Measurements from ENCODE around the gene GRIK2.

The GRIK2 gene

DNA sequence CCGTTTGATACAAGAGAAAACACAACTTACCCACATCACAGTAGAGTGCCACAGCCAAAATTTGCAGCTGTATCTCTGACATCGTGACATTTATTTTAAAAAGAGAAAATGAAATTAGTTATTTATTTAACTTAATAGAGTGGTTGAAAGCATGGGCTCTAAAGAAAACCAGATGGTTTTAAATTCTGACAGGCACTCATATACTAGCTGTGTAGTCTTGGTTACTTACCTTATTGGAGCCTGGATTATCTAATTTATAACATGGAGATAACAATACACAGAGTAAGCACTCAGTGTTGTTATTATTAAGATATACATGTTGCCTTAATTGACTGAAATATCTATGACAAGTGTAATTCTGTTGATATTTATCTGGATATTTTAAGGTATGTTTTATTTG, 334.9 kb downstream of the GRIK2 start:
- no peak for DNase-seq

DNA sequence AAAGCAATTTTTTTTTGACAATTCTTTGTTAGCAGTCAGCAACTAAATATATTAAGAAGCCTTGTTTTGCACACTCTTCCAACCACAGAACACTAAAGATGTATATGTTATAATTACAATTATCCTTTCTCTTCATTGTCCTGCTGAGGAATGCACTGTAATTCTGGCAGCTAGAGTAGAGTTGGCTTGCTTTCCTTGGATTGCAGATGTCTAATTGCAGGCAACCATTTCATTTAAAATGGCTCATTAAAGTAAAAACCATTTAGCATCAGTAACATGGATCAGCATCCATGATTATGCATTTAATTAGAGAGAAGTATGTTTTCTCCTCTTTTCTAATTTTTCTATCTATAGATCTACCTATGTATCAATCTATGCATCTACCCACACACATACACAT, 335.4 kb downstream of the GRIK2 start:
- no peak for DNase-seq

DNA sequence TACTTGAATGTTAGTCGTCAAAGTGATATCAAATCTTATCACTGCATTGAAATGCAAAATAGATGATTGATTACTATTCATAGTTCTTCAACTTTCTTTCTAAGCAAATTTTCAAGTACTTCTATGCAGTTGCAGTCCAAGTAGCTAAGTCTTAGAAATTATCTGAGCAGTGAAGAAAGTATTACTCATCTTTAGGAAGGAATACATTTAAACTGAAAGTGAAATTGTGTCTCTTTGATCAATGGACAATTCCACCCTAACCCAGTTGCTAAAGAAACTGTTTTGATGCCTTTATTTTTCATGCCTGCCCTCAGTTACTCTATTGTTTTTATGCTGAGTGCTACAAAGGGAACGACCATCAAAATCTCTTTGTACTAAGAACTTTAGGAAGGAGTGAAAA, 337.4 kb downstream of the GRIK2 start:
- DNase-seq, result no peak

DNA sequence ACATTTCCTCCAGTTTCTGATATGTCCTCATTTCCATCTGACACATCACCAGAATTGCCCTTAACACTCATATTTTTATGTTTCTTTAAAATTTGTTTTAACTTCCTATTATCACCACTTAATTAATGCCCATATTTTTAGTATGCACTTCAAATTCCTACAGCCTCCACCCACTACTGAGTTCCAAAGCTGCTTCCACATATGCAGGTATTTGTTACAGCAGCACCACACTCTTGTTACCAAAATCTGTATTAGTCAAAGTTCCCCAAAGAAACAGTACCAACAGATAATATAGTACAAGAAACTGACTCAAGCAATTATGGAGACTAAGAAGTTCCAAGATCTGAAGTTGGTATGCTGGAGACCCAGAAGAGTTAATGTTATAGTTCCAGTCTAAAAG, 340.4 kb downstream of the GRIK2 start:
- no peak for DNase-seq

DNA sequence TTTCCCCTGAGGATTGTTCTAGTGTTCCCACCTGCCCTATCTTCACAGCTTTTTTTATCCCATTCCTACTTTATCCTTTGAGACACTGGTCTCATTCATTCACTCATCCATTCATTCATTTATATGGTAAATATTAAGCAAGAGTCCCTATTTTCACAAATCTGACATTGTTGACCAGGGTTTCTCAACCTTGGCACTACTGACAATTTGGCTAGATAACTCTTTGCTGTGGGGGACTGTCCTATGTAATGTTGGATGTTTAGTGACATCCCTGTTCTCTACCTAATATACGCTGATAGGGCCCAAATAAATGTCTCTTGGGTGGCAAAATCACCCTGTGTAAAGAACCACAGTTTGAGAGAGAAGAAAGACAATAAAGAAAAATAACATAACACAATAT, 345.0 kb downstream of the GRIK2 start:
- no peak for DNase-seq

DNA sequence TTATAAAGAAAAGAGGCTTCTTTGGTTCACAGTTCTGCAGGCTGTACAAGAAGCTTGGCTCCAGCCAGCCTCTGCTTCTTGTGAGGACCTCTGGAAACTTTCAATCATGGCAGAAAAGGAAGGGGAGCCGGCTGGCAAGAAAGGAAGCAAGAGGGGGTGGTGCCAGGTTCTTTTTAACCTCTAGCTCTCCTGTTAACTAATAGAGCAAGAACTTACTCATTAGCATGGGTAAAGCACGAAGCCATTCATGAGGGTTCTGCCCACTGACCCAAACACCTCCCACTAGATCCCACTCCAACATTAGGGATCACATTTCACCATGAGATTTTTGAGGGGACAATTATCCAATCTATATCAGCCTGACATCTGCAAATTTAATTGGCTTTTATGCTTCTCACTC, 347.1 kb downstream of the GRIK2 start:
- no peak for DNase-seq

DNA sequence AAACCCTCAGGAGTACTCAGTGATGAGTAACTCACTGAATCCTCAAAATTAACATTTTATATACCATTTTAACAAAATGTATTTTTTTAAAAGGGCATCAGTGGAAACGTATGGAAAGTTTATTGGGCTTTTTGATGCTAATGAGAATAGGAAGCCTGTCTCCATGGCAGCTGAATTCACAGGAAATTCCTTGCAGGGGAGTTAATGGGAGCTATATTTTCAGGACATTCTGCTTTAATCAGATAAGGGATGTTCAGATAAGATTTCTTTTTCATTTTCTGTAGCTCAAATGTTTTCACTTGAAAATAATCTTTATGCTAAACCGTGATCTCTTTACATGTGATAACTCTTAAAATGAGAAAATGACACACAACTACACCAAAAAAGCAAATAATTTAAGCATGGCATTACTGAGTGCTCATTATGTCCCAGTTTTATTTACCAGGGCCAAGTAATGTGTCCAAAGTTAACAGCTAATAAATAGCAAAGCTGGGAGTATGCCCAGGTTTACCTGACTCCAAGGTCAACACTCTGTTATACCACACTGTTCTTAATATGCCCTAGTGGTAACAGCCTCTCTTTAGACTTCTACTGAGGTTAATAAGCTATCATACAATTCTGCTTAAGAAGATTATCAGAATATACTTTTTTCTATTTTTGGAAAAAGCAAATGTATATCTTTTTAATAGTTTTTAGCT, 348.1 kb downstream of the GRIK2 start:
- DNase-seq, result no peak

DNA sequence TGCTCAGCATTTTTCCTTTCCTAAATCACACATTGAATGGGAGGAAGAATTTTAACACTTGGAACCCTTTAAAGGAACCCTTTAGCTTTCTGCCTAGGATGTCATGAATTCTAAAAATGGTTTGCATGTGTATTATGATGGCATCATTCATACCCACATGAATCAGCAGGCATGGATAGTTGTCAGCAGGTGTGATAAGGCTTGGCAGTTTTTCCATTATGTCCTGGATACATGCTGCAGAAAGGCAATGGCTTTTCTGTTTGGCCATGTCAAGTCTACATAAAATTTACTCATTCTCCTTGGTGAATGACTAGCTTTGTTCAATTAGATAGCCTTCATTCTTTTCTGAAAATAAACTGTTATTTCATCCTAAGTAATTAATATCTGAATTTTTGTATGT, 353.7 kb downstream of the GRIK2 start:
- no peak for DNase-seq

DNA sequence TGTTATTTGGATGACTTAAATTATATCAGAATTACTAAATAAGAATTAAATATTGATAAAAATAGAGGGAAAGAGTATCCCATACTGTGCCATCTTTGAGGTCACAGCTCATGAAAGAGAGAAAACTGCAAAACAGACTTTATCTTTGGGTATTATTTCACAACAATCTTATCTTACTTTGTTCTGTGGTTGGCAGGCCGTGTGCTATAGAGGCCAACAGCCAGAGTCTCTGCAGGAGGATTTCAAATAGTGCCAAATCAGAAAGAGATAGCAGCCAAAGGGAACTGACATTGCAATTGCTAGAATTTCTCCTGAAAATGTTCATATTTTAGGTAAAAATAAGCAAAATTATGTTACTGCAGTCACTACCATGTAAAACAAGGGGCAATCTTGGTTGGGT, 354.2 kb downstream of the GRIK2 start:
- DNase-seq, result no peak

DNA sequence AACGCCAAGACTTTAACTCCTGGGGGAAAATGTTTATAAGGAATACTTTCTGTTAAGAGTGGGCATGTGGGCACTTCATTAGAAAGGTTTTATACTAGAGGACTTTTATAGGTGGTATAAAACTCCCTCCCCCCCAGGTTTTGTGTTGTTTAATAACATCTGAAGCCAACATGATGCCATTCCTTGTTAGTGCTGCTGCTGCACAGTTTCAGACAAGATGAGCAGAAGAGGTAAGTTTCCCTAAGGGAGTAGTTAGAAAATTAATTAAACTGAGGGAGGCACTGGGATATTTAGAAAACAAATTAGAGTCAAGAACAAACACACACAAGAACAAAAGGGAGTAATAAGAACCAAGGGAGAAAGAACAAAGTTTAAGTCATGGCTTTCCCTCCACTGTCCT, 362.4 kb downstream of the GRIK2 start:
- DNase-seq, result no peak

DNA sequence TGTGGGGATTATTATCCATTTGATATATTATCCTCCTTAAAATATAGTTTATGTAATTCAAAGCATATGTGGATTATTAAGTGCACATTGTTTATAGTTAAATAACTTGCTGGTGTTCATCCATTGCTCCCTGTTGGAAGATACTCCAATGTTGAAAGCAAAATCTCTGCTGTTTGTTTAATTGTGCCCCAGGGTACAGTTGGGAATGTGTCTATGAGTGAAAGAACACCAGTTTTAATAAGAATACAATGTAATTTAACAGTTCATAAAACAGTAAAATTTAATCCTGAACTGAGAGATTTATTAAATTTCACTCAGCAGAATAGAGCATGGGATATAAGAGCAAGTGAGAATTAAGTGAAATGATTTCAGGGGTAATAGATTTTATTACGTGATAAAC, 364.9 kb downstream of the GRIK2 start:
- no peak for DNase-seq

DNA sequence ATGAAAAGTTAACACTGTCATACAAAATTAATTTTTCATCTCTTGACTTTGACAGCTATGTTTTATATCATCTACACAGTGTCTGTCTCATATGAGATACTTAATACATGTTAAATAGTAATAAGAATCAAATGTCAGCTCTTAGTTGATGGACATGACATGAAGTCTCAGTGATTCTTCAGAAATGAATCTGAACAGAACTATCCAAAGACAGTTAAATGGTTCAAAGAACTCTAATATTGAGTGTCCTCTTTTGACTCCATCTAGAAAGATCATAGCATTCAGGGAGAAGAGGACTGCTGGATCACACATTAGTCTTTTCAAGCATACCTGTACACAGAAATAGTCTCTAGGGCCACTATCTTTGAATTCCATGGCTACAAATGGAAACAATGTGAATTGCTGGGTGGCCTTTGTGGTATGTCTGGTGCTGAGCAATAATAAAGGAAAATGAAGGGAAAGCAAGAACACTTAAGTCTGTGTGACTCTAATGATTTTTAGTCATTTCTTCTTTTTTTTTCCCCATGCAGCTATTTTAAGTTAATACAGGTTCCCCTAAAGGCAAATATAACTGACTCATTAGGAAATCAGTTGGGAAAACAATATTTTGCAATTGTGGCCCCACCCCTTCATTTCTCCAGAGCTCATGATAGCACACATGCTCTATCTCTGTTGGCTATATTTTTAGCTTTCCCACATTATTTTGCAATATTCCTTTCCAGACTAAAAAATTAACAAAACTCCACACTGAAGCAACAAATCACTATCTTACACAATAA, 367.5 kb downstream of the GRIK2 start:
- DNase-seq, result no peak

DNA sequence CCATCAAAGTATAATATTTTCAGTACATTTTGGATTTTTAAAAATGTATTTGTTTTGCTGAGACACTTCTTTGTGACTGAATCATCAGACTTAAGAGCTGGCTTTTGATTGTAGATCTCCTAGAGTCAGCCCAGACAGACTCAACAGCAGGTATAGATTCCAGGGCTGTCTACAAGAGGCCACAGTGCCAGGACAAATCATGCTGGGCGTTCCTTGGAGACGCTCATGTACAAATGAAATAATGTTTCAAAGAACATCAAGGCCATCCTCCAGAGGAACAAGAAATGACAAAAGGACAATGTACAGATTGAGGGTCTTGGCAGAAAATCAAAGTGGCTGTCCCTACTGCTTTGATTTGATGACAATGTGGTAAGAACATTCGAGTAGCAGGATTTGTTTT, 369.3 kb downstream of the GRIK2 start:
- DNase-seq, result no peak

DNA sequence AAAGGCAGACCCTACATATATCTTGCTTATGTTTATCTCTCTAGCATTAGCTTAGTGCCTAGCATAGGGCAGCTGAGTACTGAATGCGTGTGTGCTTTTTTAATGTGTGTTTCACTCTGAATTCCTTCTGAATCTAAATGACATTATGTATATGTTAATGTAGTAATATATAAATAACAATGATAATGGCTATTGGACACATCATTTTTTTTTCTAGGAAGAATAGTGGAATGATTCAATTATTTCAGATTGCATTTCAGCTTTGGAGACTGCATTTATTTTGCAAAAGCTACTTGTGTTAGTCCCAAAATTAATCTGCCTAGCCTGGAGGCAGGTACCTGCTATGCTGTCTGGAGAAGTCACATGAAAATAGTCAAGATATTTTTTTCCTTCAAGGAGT, 371.8 kb downstream of the GRIK2 start:
- DNase-seq, result no peak

DNA sequence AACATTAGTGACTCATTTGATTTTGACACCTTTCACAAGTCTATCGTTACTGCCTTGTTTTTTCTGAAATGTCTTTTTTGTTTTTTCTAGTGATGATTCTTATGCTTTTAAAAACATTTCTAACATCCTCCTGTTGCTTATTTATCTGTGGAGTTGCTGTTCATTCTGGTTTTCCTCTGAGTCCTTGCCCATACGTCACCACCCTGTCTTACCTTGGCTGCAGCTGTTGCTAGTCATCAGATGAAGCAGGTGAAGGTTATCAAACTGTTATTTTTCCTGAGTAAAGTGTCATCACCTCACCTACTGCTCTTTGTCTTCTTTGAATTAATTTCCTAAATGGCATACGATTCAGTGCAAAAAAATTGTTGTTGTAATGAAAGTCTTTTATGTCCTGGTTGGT, 376.6 kb downstream of the GRIK2 start:
- no peak for DNase-seq

DNA sequence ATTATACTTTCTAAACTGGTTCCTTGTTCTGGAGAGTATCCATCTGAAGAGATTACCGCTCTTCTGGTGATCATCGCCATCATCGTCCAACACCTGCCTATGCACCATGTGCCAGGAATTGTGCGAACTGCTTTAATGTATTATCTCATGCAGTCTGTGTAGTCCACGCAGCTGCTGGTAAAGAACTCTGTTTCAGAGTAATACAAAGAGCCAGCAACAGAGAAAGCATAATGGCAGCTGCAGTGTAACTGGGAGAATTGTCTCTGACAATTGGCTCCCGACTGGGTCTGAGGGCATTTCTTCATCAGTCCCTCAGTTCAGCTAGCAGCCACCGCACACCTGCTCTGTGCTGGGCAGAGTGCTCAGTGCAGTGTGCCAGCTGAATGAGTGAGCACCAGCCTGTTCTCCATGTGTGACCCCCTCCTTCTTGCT, 383.4 kb downstream of the GRIK2 start:
- peak; percentile 37 for DNase-seq

DNA sequence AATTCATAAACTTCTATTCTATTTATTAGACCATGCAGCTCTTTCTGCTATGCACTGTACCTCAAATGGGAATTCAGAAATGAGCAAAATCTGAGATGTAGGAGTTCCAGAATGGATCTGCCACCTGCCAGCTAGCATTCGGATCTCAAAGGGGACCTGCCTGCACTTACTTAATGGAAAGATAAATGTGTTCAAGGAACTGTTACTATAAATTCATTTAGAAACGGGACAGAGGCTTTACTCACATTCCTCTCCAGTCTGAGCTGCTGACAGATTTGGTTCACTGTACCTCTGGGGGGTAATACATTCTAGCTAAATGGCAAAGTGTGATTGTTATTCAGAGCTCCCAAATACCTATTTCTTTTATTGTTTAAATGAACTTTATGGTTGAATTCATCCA, 384.1 kb downstream of the GRIK2 start:
- no peak for DNase-seq

DNA sequence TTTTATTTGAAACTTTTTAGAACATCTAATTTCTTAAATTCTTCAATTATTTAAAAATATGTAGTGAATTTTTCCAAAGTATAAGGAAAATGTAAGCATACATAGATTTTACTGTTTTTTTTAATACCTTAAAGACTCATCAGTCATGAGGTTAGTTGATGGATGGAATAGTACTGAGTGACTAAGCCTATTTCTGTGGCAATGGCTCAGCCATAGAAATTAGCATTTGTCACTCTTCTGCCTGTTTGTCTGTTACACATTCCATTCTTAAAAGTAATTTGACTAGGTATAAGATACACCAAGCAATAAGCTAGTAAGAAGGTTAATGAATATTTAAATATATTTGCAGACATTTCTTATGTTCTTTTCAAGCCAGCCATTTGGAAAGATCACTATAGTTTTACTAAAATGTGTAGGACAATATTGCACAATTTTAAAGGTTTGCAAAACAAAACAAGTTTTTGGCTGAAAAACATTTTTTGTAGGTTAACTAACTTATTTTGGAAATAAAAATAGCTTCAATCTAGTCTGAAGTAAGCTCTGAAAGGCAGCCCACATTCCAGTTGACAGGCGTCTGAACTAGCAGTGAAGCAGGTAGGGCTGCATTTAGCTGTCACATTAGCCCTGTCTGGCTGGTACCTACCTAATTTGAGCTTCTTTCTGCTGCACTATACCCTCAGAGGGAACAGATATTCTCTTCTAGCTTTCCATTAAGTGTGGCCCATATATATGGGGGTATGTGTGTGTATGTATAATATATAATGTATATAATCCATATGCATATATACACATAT, 385.7 kb downstream of the GRIK2 start:
- DNase-seq, result no peak

DNA sequence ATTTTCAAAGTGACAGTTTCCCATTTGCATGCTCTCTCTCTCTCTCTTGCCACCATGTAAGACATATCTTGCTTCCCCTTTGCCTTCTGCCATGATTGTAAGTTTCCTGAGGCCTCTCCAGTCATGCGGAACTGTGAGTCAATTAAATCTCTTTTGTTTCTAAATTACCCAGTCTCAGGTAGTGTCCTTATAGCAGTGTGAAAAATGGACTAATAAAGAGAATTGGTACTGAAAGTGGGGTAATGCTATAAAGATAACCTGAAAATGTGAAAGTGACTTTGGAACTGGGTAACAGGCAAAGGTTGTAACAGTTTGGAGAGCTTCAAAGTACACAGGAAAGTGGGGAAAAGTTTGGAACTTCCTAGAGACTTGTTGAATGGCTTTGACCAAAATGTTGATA, 389.8 kb downstream of the GRIK2 start:
- DNase-seq, result no peak

DNA sequence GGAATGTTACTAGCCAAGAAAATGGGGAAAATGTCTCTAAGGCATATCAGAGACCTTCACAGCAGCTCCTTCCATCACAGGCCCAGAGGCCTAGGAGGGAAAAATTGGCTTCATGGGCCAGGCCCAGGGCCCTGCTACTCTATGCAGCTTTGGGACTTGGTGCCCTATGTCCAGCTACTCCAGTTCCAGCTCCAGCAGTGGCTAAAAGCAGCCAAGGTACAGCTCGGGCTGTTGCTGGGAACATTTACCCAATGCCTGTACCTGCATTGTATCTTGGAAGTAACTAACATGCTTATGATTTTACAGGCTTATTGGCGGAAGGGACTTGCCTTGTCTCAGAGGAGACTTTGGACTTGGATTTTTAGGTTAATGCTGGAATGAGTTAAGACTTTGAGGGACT, 390.6 kb downstream of the GRIK2 start:
- no peak for DNase-seq

DNA sequence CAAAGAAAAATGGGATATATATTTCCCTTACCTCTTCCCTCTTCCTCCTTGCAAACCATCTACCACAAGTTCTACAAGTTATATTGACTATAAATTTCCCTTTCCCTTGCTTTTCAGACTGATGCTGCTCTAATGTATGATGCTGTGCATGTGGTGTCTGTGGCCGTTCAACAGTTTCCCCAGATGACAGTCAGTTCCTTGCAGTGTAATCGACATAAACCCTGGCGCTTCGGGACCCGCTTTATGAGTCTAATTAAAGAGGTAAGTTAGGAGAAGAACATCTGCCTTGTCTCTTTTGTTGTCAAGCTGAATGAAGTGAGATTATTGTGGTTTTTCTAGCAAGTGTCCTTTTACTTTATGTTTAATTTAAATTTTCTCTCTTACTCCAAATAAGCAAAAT, 406.0 kb downstream of the GRIK2 start:
- DNase-seq, result no peak

DNA sequence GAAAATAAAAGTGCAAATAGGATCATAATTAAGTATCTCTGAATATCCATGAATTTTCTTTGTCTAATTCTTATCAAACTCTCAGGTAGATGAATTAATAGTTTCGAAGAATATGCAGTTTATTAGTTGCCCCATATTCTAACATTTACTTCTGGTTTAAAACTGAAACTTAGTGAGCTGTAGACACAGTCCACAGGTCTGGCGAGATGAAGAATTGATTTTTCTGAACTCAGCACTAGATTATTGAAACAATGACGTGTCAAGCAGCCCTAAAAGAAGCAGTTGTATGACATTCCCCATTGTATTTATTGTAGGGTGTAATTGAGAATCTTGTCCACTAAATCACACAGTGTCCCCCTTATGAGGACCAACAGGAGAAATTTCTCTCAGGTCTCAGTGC, 407.1 kb downstream of the GRIK2 start:
- no peak for DNase-seq

DNA sequence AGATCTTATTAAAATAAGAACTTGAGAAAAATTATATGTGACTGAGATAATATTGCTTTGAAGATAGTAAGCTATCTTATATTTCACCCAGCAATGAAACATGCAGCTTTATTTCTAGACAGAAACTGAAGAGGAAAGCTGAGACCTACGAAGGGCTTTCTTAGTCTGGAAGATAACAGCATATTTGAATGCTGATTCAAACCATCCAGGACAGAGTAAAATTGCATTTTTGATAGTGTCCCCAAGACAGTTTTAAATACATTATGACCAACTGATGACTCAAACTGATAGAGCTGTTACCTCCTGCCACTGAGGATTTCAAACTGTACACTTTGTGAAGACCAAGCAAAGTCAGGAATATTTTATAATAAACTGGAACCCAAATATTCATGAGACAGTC, 409.6 kb downstream of the GRIK2 start:
- no peak for DNase-seq

DNA sequence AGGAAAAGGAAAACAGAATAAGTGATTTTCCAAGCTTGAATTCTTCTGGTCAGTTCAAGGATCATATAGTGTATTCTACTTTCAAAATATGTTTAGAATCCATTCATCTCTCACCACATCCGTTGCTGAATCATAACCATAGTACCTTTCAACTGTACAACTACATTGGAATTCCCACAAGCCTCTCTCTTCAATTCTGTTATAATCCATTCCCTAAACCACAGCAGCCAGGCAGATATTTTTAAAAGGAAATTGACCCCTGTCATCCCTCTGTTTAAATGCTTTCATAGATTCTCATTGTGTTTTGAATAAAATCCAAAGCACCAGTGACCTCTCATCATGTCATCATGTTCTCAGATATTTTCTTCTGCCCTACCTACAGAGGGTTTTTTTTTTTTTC, 412.7 kb downstream of the GRIK2 start:
- DNase-seq, result no peak
